HG03097 (cell line): Measurements from ENCODE around the gene RNF103.
"Not testable (repeated sequence)": the region's sequence is repeated elsewhere in the genome, so short reads cannot be mapped to it uniquely, and the experiment has no call there.

ENCODE experiments used
- ATAC-seq: cut with Tn5 transposase; IDR thresholded peaks from one replicate; pipeline ENCODE4 v1.9.1; 2021; ENCODE audit not compliant: unreplicated experiment, low FRiP score

RNF103 gene

GRCh38 chr2:86627550-86627949, 3.9 kb upstream of the RNF103 start:
- ATAC-seq: no peak

GRCh38 chr2:86625096-86625495, 1.4 kb upstream of the RNF103 start:
- ATAC-seq: no peak

GRCh38 chr2:86624267-86624547, 542 bp upstream of the RNF103 start:
- no peak for ATAC-seq

- ATAC-seq: peak; percentile 50
Measured at GRCh38 chr2:86623043-86623493, 597 bp downstream of the RNF103 start.

GRCh38 chr2:86622519-86623042, 1.1 kb downstream of the RNF103 start:
- peak; percentile 0 for ATAC-seq

GRCh38 chr2:86621280-86621943, 2.3 kb downstream of the RNF103 start:
- no peak for ATAC-seq

- ATAC-seq: no peak
Measured at GRCh38 chr2:86617738-86618137, 5.9 kb downstream of the RNF103 start.

- ATAC-seq: no peak
Measured at GRCh38 chr2:86617153-86617552, 6.5 kb downstream of the RNF103 start.

- no peak for ATAC-seq
Measured at GRCh38 chr2:86616502-86616901, 7.2 kb downstream of the RNF103 start.

GRCh38 chr2:86615596-86615995, 8.1 kb downstream of the RNF103 start:
- ATAC-seq: no peak

GRCh38 chr2:86613515-86613914, 10.2 kb downstream of the RNF103 start:
- ATAC-seq: no peak

GRCh38 chr2:86610871-86611270, 12.8 kb downstream of the RNF103 start:
- ATAC-seq: no peak

GRCh38 chr2:86608832-86609410, 14.7 kb downstream of the RNF103 start:
- no peak for ATAC-seq

GRCh38 chr2:86603905-86604304, 19.8 kb downstream of the RNF103 start:
- no peak for ATAC-seq

- no peak for ATAC-seq
Measured at GRCh38 chr2:86598966-86599365, 24.7 kb downstream of the RNF103 start.

- no peak for ATAC-seq
Measured at GRCh38 chr2:86596118-86596517, 27.5 kb downstream of the RNF103 start.

- ATAC-seq: no peak
Measured at GRCh38 chr2:86593266-86593665, 30.4 kb downstream of the RNF103 start.

- ATAC-seq: no peak
Measured at GRCh38 chr2:86592547-86593230, 31.0 kb downstream of the RNF103 start.

GRCh38 chr2:86589701-86590100, 34.0 kb downstream of the RNF103 start:
- not testable (repeated sequence) for ATAC-seq

GRCh38 chr2:86584151-86584913, 39.3 kb downstream of the RNF103 start:
- peak; percentile 52 for ATAC-seq

- ATAC-seq: no peak
Measured at GRCh38 chr2:86580560-86580959, 43.1 kb downstream of the RNF103 start.
